IPS-18c (cell line): ENCODE data around the gene MBNL1.
"Not testable (repeated sequence)": the region's sequence is repeated elsewhere in the genome, so short reads cannot be mapped to it uniquely, and the experiment has no call there.

ENCODE experiments used
- H3K4me3 ChIP-seq: 2 replicates; pipeline ENCODE4 v1.7.0; 2013; ENCODE audit warnings: low read depth, mild to moderate bottlenecking, low read length, moderate library complexity; ENCODE audit not compliant: insufficient read depth
- H3K9me3 ChIP-seq: one replicate; pipeline ENCODE4 v1.6.1; 2013; ENCODE audit warnings: mild to moderate bottlenecking, low read length, moderate library complexity; ENCODE audit not compliant: control insufficient read depth, insufficient read depth

The MBNL1 gene

GRCh38 chr3:152319831-152320617 lies 51.3 kb downstream of the MBNL1 start:
- Histone ChIP-seq H3K4me3 (no peak overlapping the region), H3K9me3 (no peaks in the 10 kb centered on the region)

- no peaks in the 10 kb centered on the region for H3K9me3 ChIP-seq
Observed at GRCh38 chr3:152321200-152321954, 52.6 kb downstream of the MBNL1 start.

GRCh38 chr3:152321955-152322377 lies 53.2 kb downstream of the MBNL1 start:
- H3K4me3 ChIP-seq = no peak overlapping the region
- no peaks in the 10 kb centered on the region for H3K9me3 ChIP-seq

More at GRCh38 chr3:152321200-152321954, 52.6 kb downstream of the MBNL1 start:
- H3K4me3 ChIP-seq = no peak overlapping the region

- Histone ChIP-seq H3K4me3 (no peak overlapping the region), H3K9me3 (no peaks in the 10 kb centered on the region)
Observed at GRCh38 chr3:152322756-152323155, 54.0 kb downstream of the MBNL1 start.

- H3K4me3 ChIP-seq = no peak overlapping the region
Observed at GRCh38 chr3:152323834-152324233, 55.1 kb downstream of the MBNL1 start.

GRCh38 chr3:152325136-152325535 lies 56.4 kb downstream of the MBNL1 start:
- Histone ChIP-seq H3K9me3 (no peaks in the 10 kb centered on the region), H3K4me3 (no peak overlapping the region)

More at GRCh38 chr3:152323834-152324233, 55.1 kb downstream of the MBNL1 start:
- no peaks in the 10 kb centered on the region for H3K9me3 ChIP-seq

GRCh38 chr3:152327203-152327602 lies 58.5 kb downstream of the MBNL1 start:
- Histone ChIP-seq H3K4me3 (no peak overlapping the region), H3K9me3 (no peaks in the 10 kb centered on the region)

- Histone ChIP-seq H3K9me3 (no peaks in the 10 kb centered on the region), H3K4me3 (no peak overlapping the region)
Observed at GRCh38 chr3:152328841-152329240, 60.1 kb downstream of the MBNL1 start.

- no peaks in the 10 kb centered on the region for H3K9me3 ChIP-seq
- H3K4me3 ChIP-seq = no peak overlapping the region
Observed at GRCh38 chr3:152330559-152330958, 61.8 kb downstream of the MBNL1 start.

- Histone ChIP-seq H3K9me3 (no peaks in the 10 kb centered on the region), H3K4me3 (no peak overlapping the region)
Observed at GRCh38 chr3:152331018-152331541, 62.4 kb downstream of the MBNL1 start.

- Histone ChIP-seq H3K4me3 (no peak overlapping the region), H3K9me3 (no peaks in the 10 kb centered on the region)
Observed at GRCh38 chr3:152331998-152332397, 63.3 kb downstream of the MBNL1 start.

- Histone ChIP-seq H3K4me3 (no peak overlapping the region), H3K9me3 (no peaks in the 10 kb centered on the region)
Observed at GRCh38 chr3:152333928-152334327, 65.2 kb downstream of the MBNL1 start.

- H3K9me3 ChIP-seq = no peaks in the 10 kb centered on the region
- H3K4me3 ChIP-seq = no peak overlapping the region
Observed at GRCh38 chr3:152334761-152335160, 66.0 kb downstream of the MBNL1 start.

- Histone ChIP-seq H3K9me3 (no peaks in the 10 kb centered on the region), H3K4me3 (no peak overlapping the region)
Observed at GRCh38 chr3:152335273-152335672, 66.5 kb downstream of the MBNL1 start.

GRCh38 chr3:152337337-152337736 lies 68.6 kb downstream of the MBNL1 start:
- H3K9me3 ChIP-seq, H3K4me3 ChIP-seq: not testable (repeated sequence)

- no peaks in the 10 kb centered on the region for H3K9me3 ChIP-seq
- H3K4me3 ChIP-seq = no peak overlapping the region
Observed at GRCh38 chr3:152338159-152338720, 69.5 kb downstream of the MBNL1 start.

GRCh38 chr3:152339881-152340505 lies 71.3 kb downstream of the MBNL1 start:
- Histone ChIP-seq H3K9me3 (no peaks in the 10 kb centered on the region), H3K4me3 (no peak overlapping the region)
